HG02981 (cell line): ENCODE data around the gene NPY4R.
"Not testable (repeated sequence)": the region's sequence is repeated elsewhere in the genome, so short reads cannot be mapped to it uniquely, and the experiment has no call there.

Source experiments
- ATAC-seq: cut with Tn5 transposase; IDR thresholded peaks from one replicate; pipeline ENCODE4 v1.9.1; 2021; ENCODE audit warnings: mild to moderate bottlenecking, moderate library complexity; ENCODE audit not compliant: unreplicated experiment

NPY4R gene, protein sequence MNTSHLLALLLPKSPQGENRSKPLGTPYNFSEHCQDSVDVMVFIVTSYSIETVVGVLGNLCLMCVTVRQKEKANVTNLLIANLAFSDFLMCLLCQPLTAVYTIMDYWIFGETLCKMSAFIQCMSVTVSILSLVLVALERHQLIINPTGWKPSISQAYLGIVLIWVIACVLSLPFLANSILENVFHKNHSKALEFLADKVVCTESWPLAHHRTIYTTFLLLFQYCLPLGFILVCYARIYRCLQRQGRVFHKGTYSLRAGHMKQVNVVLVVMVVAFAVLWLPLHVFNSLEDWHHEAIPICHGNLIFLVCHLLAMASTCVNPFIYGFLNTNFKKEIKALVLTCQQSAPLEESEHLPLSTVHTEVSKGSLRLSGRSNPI

GRCh38 chr10:46465765-46466164 lies at the start of gene NPY4R:
NPY4R (minus strand) TSS chr10:46465958; CDS start chr10:46462635, 3,323 bp downstream.
- ATAC-seq = not testable (repeated sequence)

DNA sequence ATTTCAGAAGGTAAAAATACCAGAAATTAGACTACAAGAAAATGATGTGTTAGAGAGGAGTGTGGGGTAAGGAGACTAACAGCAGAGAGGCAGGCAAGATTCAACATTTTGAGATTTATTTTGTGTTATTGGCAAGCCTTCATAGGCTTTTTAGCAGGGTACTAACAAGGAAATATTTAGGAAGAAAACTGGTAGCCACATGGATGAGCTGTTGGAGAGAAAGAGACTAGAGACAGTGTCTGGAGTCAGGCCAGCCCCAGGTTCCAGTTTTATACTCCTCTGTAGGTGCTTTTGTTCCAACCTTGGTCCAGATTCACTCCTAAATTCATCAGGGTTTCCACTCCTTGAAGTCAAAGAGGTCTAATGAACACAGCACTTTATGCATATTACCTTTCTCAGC lies 49.6 kb upstream of the NPY4R start:
- ATAC-seq = no peak

GRCh38 chr10:46514899-46515298 lies 49.1 kb upstream of the NPY4R start:
- no peak for ATAC-seq

GRCh38 chr10:46514431-46514861 lies 48.7 kb upstream of the NPY4R start:
- ATAC-seq = no peak

GRCh38 chr10:46513333-46513732 lies 47.6 kb upstream of the NPY4R start:
- not testable (repeated sequence) for ATAC-seq

DNA sequence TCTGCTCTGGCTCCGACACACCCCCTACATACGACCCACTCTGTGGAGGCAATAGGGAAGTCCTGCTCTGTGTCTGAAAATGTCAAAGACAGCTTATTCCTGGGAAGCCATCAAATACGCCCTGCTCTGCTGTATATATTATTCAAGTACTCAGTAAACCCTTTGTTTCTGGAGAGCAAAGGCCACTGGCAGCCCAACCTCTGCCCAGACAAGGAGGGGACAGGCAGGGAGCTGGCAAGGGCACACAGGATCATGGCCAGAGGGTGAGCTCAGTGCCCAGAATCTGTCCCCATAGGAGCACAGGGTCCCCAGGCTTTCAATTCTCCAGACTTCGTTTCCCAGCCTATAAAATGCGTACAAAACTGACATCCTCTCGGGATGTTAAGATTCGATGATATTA lies 47.0 kb upstream of the NPY4R start:
- ATAC-seq = not testable (repeated sequence)

GRCh38 chr10:46512002-46512401 lies 46.2 kb upstream of the NPY4R start:
- not testable (repeated sequence) for ATAC-seq

DNA sequence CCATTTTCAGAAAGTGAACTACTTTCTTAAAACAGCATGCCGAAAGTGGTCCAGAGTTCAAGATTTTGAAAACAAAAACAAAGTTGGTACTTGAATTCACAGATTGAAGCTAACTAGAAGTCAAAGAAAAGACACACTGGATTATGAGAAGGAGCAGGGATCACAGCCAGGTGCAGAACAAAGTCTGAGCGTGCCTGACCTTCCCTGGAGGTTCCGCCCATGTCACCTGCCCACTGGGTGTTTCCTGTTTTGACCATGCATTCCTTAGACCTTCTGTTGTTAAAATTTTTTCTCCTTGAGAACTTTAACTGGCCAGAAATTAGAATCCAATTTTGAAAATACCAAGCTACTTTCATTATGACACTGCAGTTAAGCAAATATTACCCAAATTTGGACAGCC lies 34.2 kb upstream of the NPY4R start:
- not testable (repeated sequence) for ATAC-seq

- not testable (repeated sequence) for ATAC-seq
Measured at GRCh38 chr10:46498985-46499703, 33.4 kb upstream of the NPY4R start.

DNA sequence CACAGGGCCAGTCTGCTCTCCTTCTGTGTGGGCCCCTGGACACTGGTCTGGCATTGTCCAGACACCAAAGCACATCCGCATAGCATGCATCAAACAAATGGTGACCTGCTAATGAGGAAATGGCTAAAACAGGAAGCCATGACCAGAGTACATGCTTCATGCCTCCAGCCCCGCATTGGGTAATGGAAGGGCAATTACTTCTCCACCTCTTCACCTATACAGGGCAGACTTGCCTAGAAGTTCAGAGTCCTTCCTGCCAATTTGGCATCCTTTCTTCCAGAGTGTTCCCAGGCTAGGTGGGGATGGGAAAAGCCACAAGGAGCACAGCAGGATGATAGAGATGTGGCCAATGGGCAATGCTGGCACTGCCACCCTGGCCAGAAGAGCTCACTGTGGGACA lies 32.1 kb upstream of the NPY4R start:
- ATAC-seq = not testable (repeated sequence)

- not testable (repeated sequence) for ATAC-seq
Measured at GRCh38 chr10:46497401-46497800, 31.6 kb upstream of the NPY4R start.

DNA sequence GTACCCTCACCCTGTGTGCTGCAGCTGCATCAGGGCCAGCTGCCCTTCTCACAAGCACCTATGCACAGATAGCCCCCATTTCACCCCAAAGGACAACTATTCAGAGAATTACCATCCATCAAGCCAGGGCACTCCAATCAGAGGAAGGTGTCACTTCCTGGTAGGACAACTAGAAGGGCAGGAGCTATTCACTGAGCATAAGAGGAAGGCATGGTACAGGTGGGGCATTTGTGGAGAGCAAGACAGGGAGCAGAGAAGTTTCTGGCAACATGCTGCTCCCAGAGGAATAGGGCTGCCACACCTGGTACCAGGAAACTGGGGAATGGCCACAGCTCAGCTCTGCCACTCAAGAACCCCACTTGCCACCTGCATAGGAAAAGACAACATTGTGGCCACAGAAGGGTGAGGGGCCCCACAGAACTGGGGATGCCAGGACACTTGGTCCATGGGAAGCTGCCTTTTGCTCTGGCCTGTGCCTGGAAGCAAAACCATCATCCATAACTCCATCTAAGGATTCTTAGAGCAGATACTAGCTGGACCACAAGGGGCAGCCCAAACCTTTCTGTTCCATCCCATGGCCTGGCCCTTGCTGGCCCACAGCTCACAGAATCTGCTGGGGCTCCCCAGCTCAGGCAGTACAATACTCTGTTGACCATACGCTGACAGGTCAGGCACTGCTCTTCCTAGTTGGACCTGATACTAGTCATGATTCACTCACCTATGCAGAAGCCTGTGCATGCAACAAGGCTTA lies 25.8 kb upstream of the NPY4R start:
- not testable (repeated sequence) for ATAC-seq

DNA sequence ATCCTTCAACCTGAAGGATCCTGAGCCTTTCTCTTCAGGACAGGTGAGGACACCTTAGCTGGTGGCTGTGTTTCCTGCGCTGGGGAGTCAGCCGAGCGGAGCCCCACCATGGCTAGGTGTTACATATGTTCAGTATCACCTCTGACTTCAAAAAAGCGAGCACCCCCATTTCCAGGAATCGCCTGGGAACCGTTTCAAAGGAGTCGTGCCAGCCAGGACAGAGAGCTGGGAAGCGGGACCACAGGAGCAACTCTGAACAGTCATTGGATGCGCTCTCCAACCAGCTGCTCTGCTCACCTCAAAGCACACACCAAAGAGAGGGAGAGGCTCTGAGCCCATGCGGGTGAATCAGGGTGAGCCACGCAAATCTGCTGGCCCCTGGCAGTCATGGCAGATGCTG lies 24.5 kb upstream of the NPY4R start:
- not testable (repeated sequence) for ATAC-seq

- not testable (repeated sequence) for ATAC-seq
Measured at GRCh38 chr10:46486459-46486858, 20.7 kb upstream of the NPY4R start.

- ATAC-seq = not testable (repeated sequence)
Measured at GRCh38 chr10:46474746-46475320, 9.1 kb upstream of the NPY4R start.

DNA sequence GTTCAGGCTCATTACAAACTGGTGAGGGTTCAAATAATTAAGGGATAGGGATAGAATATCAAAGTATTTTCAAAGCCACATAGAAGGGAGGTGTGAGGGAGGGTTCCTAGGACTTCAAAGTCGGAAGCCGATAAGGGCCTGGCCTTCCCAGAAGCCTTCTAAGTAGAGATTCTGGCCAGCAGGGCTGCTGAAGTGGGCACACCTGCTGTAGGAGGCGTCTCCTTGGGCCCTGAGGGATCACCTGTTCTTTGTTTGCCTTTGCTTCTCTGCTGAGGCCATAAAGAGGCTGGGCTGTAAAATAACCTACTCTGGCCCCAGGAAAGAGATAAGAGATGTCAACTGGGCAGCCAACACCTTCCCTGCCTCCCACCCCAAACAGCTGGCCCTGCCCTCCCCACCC lies 8.0 kb upstream of the NPY4R start:
- not testable (repeated sequence) for ATAC-seq

DNA sequence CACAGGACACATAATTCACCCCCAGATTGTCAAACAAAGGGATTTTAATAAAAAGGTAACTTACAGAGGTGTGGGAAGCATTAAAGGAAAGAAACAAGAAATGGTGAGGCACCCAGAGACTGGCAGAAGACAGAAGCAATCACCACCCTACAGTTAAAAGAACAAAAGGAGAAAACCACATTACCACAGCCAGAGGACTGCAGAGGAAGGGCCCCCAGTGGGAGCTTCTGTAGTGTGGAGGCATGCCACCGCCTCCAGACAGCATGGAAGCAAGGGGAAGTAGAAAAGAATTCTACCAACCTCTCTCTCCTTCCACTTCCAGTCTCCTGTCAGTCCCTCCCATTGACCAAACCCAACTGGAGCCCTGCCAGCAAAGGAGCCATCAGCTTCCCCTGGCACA lies 4.4 kb upstream of the NPY4R start:
- ATAC-seq = not testable (repeated sequence)

DNA sequence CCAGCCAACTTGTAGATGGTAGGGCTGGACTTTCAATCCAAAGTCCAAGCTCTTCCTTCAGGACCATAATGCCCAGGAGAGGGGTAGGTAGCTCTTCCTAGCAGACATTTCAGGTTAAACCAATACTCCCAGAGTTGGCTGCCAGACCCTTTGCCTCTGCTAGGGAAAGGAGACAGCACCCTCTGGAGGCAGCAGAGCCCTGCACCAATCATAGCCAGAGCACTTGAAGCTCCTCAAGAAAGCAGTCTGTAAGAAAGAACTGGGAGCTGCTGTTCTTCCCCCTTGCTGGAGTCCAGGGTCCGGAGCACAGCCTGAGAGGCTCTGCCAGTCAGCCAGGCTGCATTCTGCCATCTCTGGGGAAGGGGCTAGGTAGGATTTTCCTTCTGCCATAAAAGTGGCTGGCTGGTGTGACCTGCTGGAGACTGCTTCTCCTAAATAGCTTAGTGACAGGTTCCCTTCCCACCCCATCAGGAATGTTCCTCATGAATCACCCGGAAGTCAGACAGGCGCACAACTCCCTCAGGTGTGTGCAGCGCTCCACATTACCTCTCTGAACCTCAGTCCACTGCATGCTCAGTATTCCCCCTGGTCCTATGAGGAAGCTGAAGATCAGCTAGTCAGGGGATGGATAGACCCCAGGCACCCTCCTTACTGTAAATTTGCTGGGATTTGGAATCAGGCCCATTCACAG lies 2.5 kb upstream of the NPY4R start:
- not testable (repeated sequence) for ATAC-seq

- ATAC-seq = not testable (repeated sequence)
Measured at GRCh38 chr10:46463608-46464007, 2.1 kb downstream of the NPY4R start.

DNA sequence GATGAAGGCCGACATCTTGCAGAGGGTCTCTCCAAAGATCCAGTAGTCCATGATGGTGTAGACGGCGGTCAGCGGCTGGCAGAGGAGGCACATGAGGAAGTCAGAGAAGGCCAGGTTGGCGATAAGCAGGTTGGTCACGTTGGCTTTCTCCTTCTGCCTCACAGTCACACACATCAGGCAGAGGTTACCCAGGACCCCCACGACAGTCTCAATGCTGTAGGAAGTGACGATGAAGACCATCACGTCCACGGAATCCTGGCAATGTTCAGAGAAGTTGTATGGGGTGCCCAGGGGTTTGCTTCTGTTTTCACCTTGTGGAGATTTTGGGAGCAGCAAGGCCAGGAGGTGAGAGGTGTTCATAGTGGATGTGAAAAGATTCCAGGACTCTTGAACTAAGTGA lies 3.5 kb downstream of the NPY4R start:
- not testable (repeated sequence) for ATAC-seq
